CD4-positive, alpha-beta T cell treated with Interleukin-4 for 1 hour (primary cell): ENCODE results near the gene SMAD6.

Experiments used
- DNase-seq, 2 donors: peaks; one replicate each; pipeline ENCODE4 v3.0.0-alpha.2; 2020 to 2022

Gene SMAD6

DNA sequence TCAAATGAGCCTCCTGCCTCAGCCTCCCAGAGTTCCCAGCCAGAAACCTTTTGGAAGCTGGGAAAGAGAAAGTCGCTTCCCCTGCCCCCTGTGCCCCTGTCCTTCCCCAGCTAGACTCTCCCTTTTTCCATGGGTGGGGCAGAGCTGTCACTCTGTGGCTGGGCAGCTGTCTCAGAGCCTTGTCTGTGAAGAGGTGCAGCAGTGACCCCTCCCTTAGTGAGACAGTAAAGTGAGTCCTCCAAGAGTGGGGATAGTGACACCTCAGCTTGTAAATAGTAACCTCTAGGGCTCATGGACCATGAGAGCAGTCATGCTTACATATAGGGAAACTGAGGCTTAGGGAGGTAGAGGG is 76.3 kb downstream of the SMAD6 start:
- DNase-seq = no peak

DNA sequence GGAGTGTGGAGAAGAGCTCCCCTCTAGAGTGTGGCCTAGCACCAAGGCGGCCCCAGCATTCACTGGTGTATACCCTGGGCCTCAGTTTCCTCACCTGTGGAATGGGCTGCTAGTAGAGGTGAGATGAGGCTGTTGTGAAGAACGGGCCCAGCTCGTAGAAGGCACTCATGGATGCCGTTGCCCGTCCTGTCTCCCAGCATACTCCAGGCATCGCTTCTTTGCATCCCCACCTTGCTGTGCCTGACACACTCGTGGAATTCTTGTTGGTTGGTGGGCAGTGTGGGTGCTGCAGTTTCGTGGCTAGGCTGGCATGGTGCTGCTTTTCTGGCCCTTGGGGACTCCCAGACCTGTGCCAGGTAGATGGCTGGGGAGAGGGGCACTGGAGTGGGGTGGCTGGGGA is 76.7 kb downstream of the SMAD6 start:
- no peak for DNase-seq

DNA sequence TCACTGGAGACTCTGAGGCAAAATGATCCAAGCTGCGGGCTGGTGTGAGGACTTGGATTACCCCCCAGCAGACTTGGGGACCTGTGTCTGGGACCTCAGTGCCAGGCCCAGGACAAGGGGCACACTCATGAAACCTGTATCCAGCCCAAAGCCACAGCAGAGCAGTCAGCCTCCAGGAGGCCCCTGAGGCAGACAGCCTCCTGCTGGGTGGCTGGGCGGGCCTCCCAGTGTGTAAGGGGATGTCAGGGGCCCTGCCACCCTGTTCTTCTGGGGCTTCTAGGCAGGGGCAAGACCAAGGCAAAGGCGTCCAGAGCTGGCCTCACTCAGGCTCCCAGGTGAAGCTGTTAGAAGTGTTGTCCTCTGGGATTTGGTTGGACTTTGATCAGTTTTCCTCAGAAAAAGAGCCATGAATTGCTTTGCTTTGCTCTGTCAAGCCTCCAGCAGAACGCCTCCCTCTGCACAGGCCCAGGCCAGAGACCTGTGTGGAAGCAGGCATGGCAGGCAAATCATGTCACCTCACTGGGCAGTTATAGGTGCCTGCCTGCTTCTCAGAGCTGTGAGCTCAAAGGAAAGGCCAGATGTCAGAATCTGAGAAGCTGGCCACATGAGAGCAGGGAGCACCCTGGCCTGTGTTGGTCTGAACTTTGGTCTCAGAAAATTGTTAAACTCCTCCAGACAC is 77.4 kb downstream of the SMAD6 start:
- DNase-seq = no peak

DNA sequence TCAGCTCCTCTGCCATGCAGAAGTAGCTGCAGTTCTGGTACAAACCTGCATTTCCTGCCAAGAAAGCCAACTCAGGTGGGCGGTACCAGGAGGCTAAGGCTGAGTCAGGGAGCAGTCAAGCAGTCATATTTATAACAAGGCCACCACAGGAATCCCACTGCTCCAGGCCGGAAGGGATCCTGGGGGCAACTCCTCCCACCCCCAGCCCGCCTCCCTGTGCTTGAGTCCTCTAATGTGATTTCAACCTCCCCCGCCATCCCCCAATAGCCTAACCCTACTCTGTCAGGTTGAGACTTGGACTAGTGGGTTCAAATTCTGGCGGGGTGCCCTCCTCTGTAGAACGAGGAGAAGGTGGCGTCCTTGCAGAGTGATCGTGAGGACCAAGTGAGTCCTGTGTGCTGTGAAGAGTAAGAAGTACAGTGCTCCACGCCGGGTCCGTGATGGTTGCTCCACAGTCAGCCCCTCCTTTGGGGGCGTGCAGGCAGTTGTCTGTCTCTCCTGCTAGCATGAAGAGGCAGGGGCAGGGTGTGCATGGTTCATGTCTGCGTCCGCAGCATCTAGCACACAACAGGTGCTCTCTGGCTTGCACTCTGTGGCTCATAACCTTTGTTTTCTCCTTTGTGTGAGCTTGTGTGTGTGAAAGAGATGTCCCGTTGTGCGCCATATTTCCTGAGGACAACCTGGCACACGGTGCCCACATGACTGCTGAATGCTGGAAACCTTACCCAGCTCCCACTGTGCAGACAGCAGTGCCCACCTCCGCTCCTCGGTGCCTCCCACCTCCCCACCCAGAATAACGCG is 78.3 kb downstream of the SMAD6 start:
- no peak for DNase-seq

DNA sequence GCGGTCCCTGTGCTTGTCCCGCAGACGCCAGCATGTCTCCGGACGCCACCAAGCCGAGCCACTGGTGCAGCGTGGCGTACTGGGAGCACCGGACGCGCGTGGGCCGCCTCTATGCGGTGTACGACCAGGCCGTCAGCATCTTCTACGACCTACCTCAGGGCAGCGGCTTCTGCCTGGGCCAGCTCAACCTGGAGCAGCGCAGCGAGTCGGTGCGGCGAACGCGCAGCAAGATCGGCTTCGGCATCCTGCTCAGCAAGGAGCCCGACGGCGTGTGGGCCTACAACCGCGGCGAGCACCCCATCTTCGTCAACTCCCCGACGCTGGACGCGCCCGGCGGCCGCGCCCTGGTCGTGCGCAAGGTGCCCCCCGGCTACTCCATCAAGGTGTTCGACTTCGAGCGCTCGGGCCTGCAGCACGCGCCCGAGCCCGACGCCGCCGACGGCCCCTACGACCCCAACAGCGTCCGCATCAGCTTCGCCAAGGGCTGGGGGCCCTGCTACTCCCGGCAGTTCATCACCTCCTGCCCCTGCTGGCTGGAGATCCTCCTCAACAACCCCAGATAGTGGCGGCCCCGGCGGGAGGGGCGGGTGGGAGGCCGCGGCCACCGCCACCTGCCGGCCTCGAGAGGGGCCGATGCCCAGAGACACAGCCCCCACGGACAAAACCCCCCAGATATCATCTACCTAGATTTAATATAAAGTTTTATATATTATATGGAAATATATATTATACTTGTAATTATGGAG is 79.1 kb downstream of the SMAD6 start:
- DNase-seq = no peak

DNA sequence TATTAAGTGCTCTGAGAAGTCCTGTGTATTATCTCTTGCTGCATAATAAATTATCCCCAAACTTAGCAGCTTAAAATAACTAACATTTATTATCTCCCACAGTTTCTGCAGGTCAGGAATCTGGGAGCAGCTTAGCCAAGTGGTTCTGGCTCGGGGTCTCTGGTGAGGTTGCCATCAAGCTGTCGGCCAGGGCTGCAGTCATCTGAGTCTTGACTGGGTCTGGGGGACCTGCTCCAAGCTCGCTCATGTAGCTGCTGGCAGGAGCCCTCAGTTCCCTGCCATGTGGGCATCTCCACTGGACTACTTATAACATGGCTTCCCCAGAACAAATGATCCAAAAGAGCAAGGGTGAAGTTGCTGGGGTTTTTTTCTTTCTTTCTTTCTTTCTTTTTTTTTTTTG is 80.7 kb downstream of the SMAD6 start:
- no peak for DNase-seq

DNA sequence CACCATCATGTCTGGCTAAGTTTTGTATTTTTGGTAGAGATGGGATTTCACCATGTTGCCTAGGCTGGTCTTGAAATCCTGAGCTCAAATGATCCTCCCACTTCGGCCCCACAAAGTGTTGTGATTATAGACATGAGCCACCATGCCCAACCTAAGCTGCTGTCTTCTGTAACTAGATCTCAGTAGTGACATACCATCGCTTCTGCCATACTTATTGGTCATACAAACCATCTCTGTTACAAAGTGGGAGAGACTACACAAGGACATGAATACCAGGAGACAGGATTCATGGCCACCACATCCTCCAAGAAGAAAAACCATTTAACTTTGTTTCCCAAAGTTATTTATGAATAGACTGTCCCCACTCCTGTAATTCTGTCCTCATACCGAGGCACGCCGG is 81.3 kb downstream of the SMAD6 start:
- DNase-seq = no peak

DNA sequence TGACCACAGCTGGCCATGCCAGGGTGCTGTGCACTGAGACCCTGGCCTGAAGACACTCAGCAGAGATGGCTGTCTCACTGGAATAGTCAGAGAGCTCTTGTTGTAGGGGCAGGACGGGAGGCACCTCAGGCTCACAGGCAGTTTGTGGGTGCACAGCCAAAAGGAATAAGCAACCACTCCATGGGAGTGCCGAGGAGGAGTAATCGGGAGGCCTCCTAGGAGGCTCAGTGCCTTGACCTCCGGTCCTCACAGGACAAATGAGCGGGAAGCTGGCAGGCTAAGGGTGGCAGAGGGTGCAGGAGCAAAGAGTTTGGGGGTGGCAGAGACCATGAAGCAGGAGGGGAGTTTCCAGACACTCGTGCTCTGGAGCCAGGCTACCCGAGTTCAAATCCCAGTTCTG is 81.7 kb downstream of the SMAD6 start:
- DNase-seq = no peak

DNA sequence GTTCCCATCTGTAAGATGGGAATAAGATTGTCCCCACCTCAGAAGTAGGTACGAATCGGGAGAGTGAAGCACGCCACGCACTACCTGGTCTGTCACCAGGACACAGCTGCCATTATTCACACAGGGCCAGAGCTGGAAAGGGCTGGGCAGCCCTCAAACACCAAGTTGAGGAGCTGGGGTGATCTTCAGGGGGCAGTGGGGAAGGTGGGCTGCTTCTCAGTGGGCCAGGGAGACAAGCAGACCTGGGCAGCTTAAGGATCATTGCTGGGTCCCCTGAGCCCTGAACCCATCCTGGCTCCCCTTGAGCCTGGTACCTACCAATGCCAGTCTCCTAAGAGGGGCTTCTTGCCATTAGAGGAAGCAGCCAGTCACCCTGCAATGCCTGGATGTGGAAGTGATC is 82.1 kb downstream of the SMAD6 start:
- DNase-seq = no peak

DNA sequence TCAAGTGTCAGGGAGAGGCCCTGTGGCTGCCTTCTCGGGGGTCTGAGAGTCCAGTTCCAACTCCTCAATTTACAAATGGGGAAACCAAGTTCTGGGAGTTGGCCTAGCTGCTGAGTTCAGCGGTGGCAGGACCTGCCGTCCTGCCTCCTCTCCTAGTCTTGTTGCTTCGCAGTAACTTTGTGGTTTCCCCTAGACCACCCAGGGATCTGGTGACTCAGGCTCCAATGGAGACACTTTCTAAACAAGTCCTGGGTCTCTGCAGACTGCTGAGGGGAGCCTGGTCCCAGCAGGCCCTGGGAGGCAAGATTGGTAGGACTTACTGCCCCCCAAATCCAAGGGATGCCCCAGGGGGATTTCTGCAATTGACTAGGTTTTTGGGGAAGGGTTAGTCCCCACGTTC is 83.6 kb downstream of the SMAD6 start:
- no peak for DNase-seq

DNA sequence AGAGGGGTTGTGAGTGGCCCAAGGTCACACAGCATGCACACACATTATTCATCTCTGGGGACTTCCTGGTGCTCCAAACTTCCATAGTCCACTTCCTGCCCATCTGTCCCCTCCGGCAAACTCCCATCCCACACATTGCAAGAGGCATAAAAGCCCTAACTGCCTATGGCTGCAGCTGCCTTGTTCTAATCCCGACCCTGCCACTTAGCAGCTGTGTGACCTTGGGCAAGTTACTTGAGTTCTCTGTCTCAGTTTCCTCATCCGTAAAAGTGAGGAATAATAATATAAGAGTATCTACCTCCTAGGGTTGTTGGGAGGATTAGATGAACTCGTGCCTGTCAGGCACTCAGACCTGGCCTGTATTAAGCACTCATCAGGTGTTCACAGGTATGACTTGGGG is 84.2 kb downstream of the SMAD6 start:
- no peak for DNase-seq

DNA sequence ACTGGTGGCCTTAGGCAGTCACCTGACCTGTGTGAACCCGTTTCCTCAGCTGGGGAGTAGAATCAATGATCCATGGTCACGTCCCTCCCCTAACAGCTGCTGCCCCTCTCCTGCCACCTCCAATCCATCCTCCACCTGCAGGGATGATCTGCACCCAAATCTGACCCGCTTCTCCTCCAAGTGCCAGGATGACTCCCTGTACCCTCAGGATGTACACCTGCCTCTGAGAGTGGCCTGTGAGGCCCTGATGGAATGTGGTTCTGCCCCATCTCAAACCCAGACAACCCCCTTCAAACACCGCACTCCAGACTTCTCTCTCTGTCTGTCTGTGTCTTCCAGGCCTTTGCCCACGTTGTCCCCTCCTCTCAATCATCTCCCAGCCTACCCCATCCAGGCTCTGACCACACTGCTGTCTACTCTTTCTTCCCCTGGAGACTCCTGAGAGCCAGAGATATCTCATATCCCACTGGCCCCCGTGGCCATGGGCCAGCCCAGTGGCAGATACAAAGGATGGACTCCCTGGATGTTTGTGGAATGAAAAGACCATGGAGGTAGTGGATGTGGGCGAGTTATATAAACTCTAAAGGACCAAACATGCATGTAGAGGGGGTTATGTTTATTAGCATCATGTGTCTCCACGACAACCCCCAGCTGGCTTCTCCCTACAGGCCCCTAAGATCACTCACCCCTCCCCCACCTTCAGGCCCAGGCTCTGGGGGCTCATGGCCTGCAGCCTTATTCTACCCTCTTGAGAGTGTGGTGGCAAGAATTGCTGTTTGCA is 84.9 kb downstream of the SMAD6 start:
- DNase-seq = no peak

DNA sequence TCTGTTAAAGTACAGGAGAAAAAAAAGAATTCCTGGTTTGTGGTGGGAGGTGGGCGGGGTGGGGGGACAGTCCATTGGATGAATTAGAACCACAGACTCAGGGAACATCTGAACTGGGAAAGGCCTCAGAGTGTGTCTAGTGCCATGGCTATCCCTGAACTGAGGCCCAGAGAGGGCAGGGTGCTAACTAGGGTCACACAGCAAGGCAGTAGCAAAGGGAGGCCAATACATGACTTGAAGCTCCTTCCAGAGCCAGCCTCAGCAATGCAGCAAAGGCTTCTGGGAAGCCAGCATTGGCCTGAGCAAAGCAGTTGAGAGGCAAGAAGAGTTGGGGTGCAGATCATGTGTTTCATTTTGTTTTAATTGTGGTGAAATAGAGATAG is 85.4 kb downstream of the SMAD6 start:
- DNase-seq = no peak

DNA sequence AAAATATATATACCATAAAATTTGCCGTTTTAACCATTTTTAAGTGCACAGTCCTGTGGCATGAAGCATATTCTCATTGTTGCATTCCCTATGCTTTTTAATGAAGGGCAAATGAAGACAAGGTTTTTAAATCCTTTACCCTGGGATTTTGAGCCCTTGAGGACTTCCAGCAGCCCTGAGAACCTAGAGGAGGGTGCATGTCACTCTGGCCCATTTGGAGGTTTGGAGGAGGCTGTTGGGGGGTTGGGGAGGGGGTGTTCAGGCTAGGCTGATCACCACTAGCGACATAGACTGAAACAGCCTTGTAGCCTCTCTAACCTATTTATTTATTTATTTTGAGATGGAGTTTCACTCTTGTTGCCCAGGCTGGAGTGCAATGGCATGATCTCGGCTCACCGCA is 86.0 kb downstream of the SMAD6 start:
- no peak for DNase-seq

DNA sequence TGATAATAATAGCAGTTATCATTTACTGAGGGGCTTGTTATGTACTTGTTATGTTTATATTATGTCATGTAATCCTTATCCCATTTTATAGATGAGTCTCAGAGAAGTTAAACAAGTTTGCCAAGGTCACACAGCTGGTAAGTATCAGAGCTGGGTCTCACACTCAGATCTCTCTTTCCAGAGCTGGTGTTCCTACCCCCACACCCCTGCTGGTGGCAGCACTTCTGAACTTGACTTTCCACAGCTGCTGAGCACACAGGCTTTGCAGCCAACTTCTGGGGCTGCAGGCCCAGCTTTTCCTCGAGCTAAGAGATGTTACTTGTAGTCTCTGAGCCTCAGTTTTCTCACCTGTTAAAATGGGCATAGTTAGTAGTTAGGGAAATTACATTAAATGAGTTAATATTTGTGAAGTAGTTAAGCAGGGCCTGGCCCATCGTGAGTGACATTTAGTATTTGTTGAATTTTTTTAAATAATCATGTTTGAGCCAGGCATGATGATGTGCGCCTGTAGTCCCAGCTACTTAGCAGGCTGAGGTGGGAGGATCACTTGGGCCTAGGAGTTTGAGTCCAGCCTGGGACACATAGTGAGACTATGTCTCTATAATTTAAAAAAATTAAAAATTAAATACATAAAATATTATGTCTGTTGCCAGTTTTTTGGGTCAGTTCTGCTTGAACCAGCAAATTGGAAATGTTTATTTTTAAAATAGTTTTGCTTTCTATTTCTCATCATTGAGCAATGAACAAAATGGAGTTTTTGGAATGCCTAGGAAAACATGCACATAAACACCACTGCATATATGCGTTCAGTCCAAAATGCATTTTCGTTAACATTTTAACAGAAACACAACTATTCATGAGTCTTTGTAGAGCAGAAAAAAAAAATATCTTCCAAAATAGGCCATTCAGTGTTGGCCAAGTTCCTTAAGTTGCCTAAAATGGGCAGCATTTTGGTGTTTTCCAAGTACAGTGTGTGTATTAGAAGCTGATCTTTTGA is 87.3 kb downstream of the SMAD6 start:
- no peak for DNase-seq

DNA sequence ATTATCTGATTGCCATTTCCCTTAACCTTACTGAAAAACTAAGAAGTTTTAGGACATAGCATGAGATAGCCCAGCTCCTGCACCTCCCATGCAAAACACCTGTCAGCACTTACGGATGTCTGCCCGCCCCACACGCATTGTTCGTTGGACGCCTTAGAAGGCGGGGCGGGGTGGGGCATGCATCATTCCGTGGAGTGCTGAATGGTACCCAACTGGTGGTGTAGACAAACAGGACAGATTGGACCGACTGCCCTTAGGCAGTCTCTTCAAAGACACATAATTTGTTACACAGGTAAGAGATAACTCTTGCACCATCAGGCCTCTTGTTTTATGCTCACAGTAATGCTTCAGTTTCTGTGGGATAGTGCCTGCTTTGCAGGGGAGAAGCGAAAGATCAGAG is 93.8 kb downstream of the SMAD6 start:
- DNase-seq = no peak

DNA sequence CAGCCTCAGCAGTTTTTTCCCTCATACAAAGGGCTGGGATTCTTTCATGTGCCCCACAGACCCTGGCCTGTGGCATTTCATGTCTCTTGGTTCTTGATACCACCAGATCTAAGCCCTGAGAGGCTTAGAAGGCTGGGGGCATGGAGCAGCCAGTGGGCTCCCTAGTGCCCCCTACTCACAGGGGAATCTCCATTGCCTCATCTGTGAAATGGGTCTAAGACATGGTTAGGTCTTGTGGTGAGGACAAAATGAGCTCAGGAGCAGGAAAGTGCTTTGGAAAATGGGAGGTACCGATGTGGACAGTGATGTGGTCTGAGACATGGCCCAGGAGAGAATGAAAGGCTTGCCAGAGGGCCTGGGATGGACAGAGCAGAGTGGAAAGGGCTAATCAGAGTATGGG is 94.3 kb downstream of the SMAD6 start:
- no peak for DNase-seq

DNA sequence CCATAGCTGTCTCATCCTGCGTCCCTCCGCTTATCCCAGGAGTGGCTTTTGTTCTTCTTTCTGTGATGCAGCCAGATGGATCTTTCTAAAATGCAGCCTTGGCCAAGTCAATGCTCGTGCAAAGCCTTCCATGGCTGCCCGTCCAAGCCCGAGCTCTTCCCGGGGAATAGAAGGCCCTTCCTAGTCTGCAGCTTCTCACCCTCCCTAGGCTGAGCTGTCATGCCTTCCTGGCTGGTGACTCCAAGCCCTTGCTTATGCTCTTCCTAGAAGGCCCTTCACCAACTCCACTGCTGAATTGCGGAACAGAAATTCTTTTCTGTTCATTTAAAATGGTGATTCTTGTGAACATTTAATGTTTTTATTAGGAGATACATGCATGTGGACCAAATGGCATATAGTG is 95.9 kb downstream of the SMAD6 start:
- DNase-seq = no peak

DNA sequence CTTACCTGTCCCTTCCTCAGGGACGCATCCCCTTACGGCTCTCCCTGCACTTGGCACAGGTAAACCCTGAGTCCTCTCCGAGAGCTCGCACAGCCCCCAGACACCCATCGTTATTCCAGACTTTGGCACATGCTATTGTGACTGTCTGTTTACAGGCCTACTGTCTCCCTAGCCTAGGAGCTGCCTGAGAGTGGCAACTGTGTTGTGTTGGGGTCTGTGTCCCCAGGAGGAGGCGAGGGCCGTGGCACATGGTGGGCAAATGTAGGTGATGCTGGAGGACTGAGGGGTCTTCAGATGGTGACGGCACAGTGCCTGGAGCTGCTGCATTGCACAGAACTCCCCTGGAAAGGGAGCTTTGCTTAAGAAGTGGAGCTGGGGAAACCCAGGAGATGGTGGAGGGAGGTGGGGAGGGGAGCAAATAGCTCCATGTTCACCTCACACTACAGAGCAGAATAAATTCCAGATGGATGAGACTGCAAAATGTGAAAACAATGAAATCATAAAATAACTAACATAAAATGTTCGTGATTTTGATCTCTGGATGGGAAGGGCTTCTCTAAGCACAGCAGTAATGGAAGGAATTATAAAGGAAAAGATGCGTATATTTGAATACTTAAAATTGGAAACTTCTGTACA is 96.5 kb downstream of the SMAD6 start:
- DNase-seq = no peak

DNA sequence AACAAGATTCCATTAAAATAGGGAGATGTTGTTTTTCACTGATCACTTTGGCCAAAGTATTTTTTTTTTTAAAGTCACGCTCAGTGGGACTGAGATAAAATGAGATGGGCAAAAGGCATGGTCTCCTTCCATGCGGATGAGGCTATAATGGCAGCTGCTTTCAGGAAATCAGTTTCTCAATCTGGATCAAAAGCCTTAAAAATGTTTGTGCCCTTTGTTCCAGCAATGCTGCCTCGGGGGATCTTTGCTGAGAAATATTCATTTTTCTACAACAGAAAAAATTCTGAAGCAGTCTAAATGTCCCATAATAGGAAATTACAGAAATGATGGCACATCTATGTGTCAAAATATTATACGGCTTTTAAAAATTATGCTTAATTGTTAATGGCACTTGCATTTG is 97.2 kb downstream of the SMAD6 start:
- no peak for DNase-seq

DNA sequence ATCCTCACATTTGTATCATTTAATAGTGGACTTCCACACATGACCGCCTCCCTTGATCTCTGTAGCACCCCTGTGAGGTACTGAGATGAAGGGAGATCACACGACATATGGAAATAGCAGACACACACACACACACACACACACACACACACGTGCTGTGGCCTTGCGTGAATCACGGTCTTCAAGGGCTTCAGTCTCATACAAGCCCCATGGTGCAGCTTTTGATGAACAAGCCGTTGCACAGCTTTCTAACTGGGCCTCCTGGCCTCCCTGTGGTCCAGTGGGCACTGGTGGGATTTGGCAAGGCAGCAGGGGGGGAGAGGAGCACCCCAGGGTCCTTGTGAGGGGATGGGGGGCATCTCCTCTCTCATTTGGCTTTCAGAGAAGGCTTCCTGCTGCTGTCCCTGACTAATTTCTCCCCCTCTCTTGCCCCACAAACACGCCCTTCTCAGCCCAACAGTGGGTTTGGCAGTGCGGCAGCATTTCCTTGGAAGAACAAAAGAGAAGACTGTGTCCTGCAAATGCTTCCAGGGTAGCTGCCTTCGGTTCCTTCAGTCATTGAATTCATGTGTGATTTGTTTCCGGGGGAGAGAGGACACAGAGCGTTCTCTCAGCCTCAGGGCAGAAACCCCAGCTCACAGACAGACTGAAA is 98.7 kb downstream of the SMAD6 start:
- DNase-seq = no peak
